HG03097 (cell line): ENCODE data around the gene NMUR1.

Experiments
- ATAC-seq: cut with Tn5 transposase; IDR thresholded peaks from one replicate; pipeline ENCODE4 v1.9.1; 2021; ENCODE audit not compliant: unreplicated experiment, low FRiP score

Gene NMUR1

DNA sequence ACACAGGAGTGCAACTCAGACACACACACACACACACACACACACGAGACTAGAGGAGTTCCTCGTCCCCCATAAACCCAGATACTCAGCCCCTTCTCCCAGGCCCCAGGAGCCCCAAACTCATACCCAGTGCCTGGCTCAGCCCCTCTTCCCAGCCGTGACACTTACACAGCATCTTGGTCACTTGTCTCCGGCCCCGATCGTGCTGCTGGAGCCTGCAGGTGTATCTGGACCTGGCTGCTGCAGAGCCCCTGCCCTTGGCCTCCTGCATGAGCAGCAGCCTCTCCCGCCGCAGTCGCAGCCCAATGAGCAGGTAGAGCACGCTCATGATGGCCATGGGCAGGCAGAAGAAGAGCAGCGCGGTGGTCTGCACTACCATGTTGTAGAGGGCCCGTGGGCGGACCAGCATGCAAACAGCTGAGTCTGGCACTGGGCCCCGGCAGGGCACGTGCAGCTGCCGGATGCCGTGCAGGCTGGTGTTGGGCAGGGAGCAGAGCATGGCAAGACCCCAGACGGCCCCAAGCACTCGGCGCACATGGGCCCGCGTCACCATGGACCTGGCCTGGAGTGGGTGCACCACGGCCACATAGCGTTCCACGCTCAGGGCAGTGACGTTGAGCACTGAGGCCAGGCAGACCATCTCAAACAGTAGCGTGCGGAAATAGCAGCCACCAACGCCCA is 2.1 kb downstream of the NMUR1 start:
- no peak for ATAC-seq

DNA sequence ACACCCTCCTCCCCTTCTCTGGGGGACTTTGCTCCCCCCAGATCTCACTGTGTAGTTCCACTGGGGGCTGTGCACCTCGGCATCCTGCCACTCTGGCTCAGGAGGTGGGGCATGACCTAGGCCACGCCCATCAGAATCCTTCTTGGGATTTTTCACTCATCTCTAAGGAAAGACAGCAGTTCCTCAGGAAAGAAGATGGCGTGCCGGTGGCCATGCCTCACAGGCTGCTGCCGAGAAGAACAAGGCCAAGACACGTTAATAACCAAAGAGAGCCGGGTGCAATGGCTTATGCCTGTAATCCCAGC is 3.2 kb downstream of the NMUR1 start:
- ATAC-seq = no peak

DNA sequence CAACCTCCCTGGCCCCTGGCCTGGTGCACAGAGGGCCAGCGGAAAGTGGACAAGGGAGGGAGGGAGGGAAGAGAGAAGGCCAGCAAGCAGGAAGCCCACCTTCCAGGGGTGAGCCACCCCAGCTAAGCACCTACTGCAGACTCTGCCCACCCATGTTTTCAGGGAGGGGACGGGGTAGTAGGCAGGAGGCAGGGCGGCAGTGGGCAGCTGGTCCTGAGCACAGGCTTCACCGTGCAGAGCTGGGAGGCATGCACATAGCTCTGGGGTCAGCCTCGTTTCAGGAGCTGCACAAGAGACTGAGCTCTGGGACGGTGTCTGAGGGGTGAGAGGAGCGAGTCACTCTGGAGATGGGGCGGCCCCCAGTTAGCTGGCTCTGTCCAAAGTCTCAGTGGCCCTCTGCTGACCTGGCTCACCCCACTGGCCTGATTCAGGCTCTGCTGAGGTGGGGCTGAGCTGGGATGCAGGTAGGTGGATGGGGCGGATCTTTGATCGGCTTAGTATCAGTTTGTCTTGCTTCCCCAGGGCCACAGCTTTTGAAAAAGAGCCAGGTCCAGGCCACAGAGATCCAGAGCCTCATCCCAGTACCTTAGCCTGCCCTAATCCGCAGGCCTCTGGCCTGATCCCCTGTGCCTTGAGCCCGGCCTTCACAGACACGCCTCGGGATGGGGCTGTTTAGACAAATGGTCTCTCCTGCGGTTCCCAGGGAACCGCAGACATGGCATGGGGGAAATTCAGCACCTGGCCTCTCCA is 3.7 kb downstream of the NMUR1 start:
- ATAC-seq = no peak

- no peak for ATAC-seq
Measured at GRCh38 chr2:231525248-231526163, 4.7 kb downstream of the NMUR1 start.

DNA sequence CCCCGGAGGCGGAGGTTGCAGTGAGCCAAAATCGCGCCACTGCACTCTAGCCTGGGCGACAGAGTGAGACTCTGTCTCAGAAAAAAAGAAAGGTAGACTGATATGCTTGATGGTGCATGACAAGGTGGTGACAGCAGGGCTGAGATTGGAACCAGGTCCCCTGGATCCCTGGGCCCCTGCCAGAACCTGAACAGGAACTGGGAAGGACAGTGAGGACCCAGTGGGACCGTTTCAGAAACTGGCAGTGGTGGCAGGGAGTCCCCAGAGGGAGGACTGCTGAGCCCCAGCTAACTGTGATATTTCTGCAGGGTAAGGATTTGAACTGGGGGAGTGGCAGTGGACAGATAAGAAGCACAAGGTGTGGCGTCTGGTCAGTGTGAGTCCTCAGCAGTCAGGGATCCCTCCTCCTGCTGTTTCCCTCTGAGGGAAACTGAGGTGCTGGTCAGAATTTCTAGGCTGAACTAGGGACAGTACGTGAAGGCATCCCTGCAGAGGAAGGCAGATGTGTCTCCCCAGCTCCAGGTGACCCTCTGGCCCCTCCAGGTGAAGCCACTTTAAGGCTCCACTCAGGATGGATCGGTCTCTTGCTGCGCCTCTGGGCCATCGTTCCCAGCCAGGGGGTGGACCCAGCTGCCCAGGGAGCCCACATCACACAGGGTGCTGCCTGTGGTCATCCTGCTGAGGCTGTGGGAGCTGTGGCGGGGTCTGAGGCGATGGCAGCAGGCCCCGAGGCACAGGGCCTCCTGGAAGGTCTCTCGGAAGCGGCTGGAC is 5.6 kb downstream of the NMUR1 start:
- ATAC-seq = no peak

- ATAC-seq = no peak
Measured at GRCh38 chr2:231523451-231524285, 6.6 kb downstream of the NMUR1 start.

DNA sequence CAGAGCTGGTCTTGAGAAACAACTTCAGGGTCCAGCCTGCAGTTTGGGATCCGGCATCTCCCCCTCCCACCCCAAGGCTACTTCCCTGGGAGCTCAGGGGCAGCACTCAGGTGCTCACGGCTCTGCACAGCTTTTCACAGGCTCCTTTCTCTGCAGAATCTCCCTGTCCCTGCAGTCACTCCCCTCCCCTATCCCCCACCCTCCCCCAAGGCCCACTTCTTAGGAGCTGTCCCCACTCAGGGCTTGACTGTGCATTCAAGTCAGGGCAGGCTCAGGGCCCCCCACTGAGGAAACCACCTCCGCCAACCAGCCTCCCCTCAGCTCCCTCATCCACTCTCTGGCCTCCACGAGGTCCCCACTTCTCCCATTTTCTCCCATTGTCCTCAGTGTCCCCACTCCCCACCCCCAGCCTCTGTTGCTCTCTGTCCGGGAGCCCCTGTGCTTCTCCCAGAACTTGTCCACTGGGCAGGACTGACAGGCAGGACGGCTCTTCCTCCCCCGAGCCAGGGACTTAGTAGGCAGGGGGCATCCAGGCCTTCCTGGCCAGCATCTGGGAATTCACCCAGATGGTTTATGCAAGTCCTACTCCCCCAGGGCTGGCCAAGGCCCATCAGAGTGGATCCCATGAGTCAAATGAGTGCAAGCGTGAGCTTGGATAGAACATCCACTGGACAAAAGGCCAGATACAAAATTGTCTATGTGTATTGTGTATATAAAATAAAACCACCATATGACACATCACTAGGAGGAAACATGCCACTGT is 7.6 kb downstream of the NMUR1 start:
- no peak for ATAC-seq

DNA sequence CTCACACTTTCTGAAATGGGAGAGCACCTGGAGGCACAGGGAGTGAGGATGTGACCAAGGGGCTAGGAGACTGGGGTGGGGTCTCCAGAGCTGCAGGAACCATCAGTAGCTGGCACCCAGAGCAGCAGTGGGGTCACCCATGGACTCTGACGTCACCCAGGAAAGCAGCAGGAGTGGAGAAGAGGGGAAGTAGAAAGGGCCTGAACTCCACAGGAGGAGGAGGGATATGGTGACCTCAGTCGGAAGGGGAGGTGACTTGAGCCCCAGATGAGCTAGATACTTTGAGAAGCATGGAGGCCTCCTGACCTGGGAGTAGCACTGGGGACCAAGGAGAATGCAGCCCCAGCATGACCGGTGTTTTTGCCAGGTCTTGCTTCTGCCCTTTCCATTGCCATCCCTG is 8.8 kb downstream of the NMUR1 start:
- ATAC-seq = no peak

DNA sequence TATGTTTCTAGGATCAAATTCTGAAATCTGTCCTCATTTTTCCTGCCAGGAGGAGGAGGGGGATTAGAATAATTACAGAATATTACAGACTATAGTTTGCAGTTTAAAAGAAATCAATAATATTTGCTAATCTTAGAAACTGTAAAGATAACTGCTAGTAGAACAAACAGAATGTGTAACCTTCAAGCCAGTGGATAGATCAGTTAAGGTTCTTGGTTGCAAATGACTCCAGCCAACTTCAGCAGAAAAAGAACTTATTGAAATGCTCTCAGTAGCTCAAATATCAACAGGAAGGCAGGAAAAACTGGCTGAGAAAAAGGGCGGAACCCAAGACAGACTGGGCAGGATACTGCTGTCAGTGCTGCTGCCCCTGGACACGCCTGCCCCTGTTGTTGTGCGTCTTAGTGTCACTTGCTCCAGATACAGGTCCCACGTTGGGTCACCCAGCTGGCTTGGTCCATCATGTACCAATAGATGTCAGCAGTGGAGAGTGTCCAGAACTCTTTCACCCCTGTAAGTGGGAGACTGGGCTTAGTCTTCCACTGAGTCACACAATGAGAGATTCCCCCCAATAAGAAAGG is 10.2 kb downstream of the NMUR1 start:
- no peak for ATAC-seq

DNA sequence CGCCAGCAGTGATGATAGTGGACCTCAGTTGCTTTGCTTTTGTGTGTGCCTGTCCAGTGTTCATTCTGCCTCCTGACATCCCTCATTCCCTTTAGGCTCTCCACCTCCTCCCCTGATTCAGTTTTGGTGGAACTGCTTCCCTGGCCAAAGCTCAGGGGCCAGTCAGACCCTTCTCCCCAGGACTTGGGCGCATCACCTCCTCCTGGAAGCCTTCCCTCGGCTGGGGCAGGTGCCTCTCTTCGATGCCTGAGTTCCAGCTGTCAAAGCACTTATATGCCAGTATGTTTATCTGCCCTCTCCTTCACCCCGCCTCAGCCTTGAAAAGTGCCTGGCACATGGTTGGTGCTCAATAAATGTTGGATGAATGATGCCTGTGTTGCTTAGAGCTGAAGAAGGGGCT is 11.5 kb downstream of the NMUR1 start:
- ATAC-seq = no peak

DNA sequence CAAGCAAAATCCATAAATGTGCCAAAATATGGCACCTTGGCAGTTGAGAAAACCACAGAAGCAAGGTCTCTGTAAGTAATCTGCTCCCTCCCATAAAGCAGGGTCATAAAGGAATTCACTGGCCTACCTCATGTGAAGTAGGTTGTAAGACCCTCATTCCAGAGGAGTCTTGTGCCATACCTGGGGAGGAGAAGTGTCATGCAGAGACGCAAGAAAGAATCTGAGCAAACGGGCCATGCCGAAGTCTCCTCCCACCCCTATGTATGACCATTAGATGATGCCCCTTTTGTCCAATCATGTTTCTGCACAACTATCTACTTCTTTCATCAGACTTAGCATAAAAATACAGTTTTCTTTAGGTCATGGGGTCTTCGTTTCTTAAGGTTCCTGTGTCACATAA is 14.6 kb downstream of the NMUR1 start:
- ATAC-seq = no peak

- no peak for ATAC-seq
Measured at GRCh38 chr2:231514951-231515297, 15.3 kb downstream of the NMUR1 start.

DNA sequence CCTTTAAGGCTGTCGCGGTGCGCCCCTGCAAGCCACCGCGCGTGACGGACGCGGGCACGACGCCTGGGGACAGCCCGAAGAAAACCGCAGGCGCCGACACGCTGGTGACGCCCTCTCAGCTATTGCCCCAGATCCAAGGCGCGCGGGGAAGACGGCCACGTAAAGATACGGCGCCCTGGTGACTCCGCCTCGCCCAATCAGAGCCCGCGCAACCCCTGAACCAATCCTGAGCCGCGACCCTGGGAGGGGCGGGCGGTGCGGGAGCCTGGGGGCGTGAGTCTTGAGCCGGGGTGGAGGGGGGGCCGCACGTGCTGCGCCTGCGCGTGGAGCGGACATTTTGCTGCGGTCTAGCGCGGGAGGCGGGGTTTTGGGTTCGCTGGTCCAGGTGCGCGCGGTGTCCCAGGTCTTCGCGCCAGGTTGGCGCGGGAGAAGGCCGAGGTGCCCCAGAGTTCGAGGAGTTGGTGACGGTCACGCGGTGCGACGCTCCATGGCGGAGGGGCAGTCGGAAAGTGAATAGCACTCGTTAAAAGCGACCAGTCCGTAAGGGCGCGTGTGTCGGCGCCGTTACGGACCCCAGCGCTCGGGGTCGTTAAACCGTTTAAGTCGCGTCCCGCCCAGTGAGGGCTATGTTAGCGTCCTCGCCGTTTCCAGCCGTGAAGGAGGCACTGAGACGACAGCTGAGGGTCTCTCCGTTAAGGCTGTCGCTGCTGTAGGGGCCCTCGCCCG is 15.9 kb downstream of the NMUR1 start:
- peak; percentile 95 for ATAC-seq

- no peak for ATAC-seq
Measured at GRCh38 chr2:231513746-231514224, 16.5 kb downstream of the NMUR1 start.

GRCh38 chr2:231512222-231512621 is 18.0 kb downstream of the NMUR1 start:
- no peak for ATAC-seq

DNA sequence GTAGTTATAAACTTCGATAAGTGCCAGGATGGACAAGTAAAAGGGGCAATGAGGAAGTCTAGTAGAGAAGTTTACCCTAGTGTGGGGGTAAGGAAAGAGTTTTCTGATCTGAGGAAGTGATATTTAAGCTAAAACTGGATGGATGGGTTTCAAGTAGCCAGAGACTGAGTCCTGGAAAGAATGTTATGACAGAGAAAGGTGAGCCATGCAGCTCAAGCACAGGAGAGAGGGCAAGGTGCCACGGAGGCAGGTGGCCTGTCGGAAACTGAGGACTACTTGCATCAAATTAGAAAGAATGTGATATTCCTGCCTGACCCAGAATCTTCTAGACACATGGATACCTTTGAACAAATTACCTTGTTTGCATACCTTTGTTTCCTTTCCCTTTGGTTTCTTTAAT is 26.5 kb downstream of the NMUR1 start:
- ATAC-seq = no peak

DNA sequence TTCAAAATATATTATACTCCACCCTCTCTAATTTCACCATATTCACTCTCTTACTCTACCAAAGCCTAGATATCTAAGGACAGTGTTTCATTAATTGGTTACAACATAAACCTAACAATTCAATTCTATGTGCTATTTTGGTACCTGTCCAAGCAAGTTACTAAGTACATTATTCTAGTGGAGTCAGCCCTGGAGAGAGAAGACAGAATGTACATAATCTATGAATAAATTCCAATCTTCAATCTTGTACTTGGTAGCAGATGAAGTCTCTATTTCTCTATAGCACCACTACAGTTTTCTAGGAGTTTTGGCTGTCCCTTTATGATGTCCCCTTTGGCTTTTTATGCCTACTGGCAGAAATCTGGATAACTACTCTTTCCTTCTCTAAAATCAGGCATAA is 27.6 kb downstream of the NMUR1 start:
- ATAC-seq = no peak

GRCh38 chr2:231497651-231498050 is 32.6 kb downstream of the NMUR1 start:
- ATAC-seq = no peak
